SK-N-MC (cell line): ENCODE measurements around the gene TMEM80.

Source experiments
- EZH2 ChIP-seq: fragments of 200-600 bp; sonication (generic); IDR thresholded peaks from one replicate; pipeline ENCODE4 v1.6.1; 2017; ENCODE audit warnings: antibody characterized with exemption
- POLR2AphosphoS5 ChIP-seq: IDR thresholded peaks from 2 replicates; pipeline ENCODE4 v1.6.1; 2012; ENCODE audit warnings: mild to moderate bottlenecking, low read depth, low read length, borderline replicate concordance

DNA sequence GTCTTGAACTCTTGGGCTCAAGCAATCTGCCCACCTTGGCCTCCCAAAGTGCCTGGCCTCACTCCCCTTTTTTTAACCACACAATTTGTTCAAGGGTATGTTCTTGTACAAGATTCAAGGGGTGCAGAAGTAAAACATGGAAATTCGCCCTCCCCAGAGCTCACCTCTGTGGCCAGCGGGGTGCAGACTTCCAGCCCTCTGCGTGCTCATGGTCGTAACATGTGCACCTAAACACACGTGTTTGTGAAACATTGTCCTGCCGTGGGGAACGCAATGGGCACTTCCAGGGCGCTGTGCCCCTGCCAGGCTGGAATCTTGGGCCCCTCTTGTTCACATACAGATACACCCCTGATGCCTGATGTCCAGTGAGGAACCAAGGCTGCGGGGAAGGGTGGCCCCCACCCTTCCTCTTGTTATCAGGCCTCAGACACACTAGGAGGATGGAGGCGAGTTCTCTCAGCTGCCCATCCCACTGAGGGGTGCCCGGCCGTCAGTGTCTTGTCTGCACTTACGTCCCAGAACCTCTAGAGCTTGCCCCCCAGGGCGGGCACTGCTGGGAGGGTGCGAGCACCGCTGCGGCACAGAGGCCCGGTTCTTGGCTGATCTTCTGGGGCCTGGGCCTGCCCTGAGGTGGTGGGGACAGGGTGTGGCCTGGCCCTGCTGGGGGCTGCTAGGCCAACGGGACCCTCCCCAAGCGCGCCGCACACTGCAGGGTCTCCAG, 6.3 kb downstream of the TMEM80 start:
- TF ChIP-seq EZH2 (no peak), POLR2AphosphoS5 (no peak)
